Measurements from ENCODE around the gene HPDL.

HPDL gene

GRCh38 chr1:45304311-45305081, 22.2 kb upstream of the HPDL start:
- H3K4me3 ChIP-seq (ENCODE audit: low read length): peak overlapping the region; percentile 86
- no peak overlapping the region for H2AFZ ChIP-seq (ENCODE audit: low read depth, low read length)
- H3K36me3 ChIP-seq (ENCODE audit: insufficient read depth, low read length): no peaks in the 10 kb centered on the region
- H3K9me3 ChIP-seq (ENCODE audit: low read length): no peaks in the 10 kb centered on the region
- H3K27me3 ChIP-seq (ENCODE audit: insufficient read depth, low read length): no peaks in the 10 kb centered on the region
- H3K4me1 ChIP-seq (ENCODE audit: insufficient read depth, low read length): peaks cover 15% of the 10 kb centered on the region

GRCh38 chr1:45305231-45305630, 21.5 kb upstream of the HPDL start:
- no peaks in the 10 kb centered on the region for H3K36me3 ChIP-seq (ENCODE audit: insufficient read depth, low read length)
- H3K4me1 ChIP-seq (ENCODE audit: insufficient read depth, low read length): peaks cover 15% of the 10 kb centered on the region
- no peaks in the 10 kb centered on the region for H3K9me3 ChIP-seq (ENCODE audit: low read length)
- H3K4me3 ChIP-seq (ENCODE audit: low read length): no peak overlapping the region
- H3K27me3 ChIP-seq (ENCODE audit: insufficient read depth, low read length): no peaks in the 10 kb centered on the region
- H2AFZ ChIP-seq (ENCODE audit: low read depth, low read length): no peak overlapping the region

- H3K36me3 ChIP-seq (ENCODE audit: insufficient read depth, low read length): no peaks in the 10 kb centered on the region
- peaks cover 15% of the 10 kb centered on the region for H3K4me1 ChIP-seq (ENCODE audit: insufficient read depth, low read length)
- H3K9me3 ChIP-seq (ENCODE audit: low read length): no peaks in the 10 kb centered on the region
- no peaks in the 10 kb centered on the region for H3K27me3 ChIP-seq (ENCODE audit: insufficient read depth, low read length)
- no peak overlapping the region for H3K4me3 ChIP-seq (ENCODE audit: low read length)
- no peak overlapping the region for H2AFZ ChIP-seq (ENCODE audit: low read depth, low read length)
Measured at GRCh38 chr1:45306319-45306718, 20.4 kb upstream of the HPDL start.

GRCh38 chr1:45306905-45307304, 19.8 kb upstream of the HPDL start:
- Histone ChIP-seq H2AFZ (ENCODE audit: low read depth, low read length) (no peak overlapping the region), H3K36me3 (ENCODE audit: insufficient read depth, low read length) (no peaks in the 10 kb centered on the region), H3K9me3 (ENCODE audit: low read length) (no peaks in the 10 kb centered on the region), H3K27me3 (ENCODE audit: insufficient read depth, low read length) (no peaks in the 10 kb centered on the region), H3K4me3 (ENCODE audit: low read length) (no peak overlapping the region), H3K4me1 (ENCODE audit: insufficient read depth, low read length) (peaks cover 15% of the 10 kb centered on the region)

- no peaks in the 10 kb centered on the region for H3K9me3 ChIP-seq (ENCODE audit: low read length)
- H3K27me3 ChIP-seq (ENCODE audit: insufficient read depth, low read length): no peaks in the 10 kb centered on the region
- no peak overlapping the region for H2AFZ ChIP-seq (ENCODE audit: low read depth, low read length)
- no peak overlapping the region for H3K4me3 ChIP-seq (ENCODE audit: low read length)
- H3K36me3 ChIP-seq (ENCODE audit: insufficient read depth, low read length): no peaks in the 10 kb centered on the region
- no peaks in the 10 kb centered on the region for H3K4me1 ChIP-seq (ENCODE audit: insufficient read depth, low read length)
Measured at GRCh38 chr1:45314266-45314665, 12.4 kb upstream of the HPDL start.

- H3K27me3 ChIP-seq (ENCODE audit: insufficient read depth, low read length): no peaks in the 10 kb centered on the region
- H3K4me1 ChIP-seq (ENCODE audit: insufficient read depth, low read length): no peaks in the 10 kb centered on the region
- H2AFZ ChIP-seq (ENCODE audit: low read depth, low read length): no peak overlapping the region
- H3K36me3 ChIP-seq (ENCODE audit: insufficient read depth, low read length): no peaks in the 10 kb centered on the region
- no peaks in the 10 kb centered on the region for H3K9me3 ChIP-seq (ENCODE audit: low read length)
- H3K4me3 ChIP-seq (ENCODE audit: low read length): no peak overlapping the region
Measured at GRCh38 chr1:45317166-45317565, 9.5 kb upstream of the HPDL start.

- no peak overlapping the region for H2AFZ ChIP-seq (ENCODE audit: low read depth, low read length)
- no peaks in the 10 kb centered on the region for H3K36me3 ChIP-seq (ENCODE audit: insufficient read depth, low read length)
- no peaks in the 10 kb centered on the region for H3K4me1 ChIP-seq (ENCODE audit: insufficient read depth, low read length)
- no peak overlapping the region for H3K4me3 ChIP-seq (ENCODE audit: low read length)
- H3K9me3 ChIP-seq (ENCODE audit: low read length): no peaks in the 10 kb centered on the region
- no peaks in the 10 kb centered on the region for H3K27me3 ChIP-seq (ENCODE audit: insufficient read depth, low read length)
Measured at GRCh38 chr1:45319761-45320160, 6.9 kb upstream of the HPDL start.

- no peaks in the 10 kb centered on the region for H3K9me3 ChIP-seq (ENCODE audit: low read length)
- H3K27me3 ChIP-seq (ENCODE audit: insufficient read depth, low read length): no peaks in the 10 kb centered on the region
- no peaks in the 10 kb centered on the region for H3K4me1 ChIP-seq (ENCODE audit: insufficient read depth, low read length)
- no peaks in the 10 kb centered on the region for H3K36me3 ChIP-seq (ENCODE audit: insufficient read depth, low read length)
- H3K4me3 ChIP-seq (ENCODE audit: low read length): no peak overlapping the region
- H2AFZ ChIP-seq (ENCODE audit: low read depth, low read length): no peak overlapping the region
Measured at GRCh38 chr1:45321444-45321843, 5.3 kb upstream of the HPDL start.

- H3K27me3 ChIP-seq (ENCODE audit: insufficient read depth, low read length): no peaks in the 10 kb centered on the region
- no peak overlapping the region for H3K4me3 ChIP-seq (ENCODE audit: low read length)
- peaks cover 4% of the 10 kb centered on the region for H3K36me3 ChIP-seq (ENCODE audit: insufficient read depth, low read length)
- peaks cover 3% of the 10 kb centered on the region for H3K9me3 ChIP-seq (ENCODE audit: low read length)
- no peak overlapping the region for H2AFZ ChIP-seq (ENCODE audit: low read depth, low read length)
- no peaks in the 10 kb centered on the region for H3K4me1 ChIP-seq (ENCODE audit: insufficient read depth, low read length)
Measured at GRCh38 chr1:45322486-45323040, 4.1 kb upstream of the HPDL start.

- no peaks in the 10 kb centered on the region for H3K4me1 ChIP-seq (ENCODE audit: insufficient read depth, low read length)
- no peak overlapping the region for H3K4me3 ChIP-seq (ENCODE audit: low read length)
- H3K9me3 ChIP-seq (ENCODE audit: low read length): peaks cover 3% of the 10 kb centered on the region
- no peaks in the 10 kb centered on the region for H3K27me3 ChIP-seq (ENCODE audit: insufficient read depth, low read length)
- H2AFZ ChIP-seq (ENCODE audit: low read depth, low read length): no peak overlapping the region
- peaks cover 17% of the 10 kb centered on the region for H3K36me3 ChIP-seq (ENCODE audit: insufficient read depth, low read length)
Measured at GRCh38 chr1:45325851-45326506, 716 bp upstream of the HPDL start.

GRCh38 chr1:45327644-45328515, 1.2 kb downstream of the HPDL start:
- peaks cover 34% of the 10 kb centered on the region for H3K36me3 ChIP-seq (ENCODE audit: insufficient read depth, low read length)
- peaks cover 3% of the 10 kb centered on the region for H3K9me3 ChIP-seq (ENCODE audit: low read length)
- no peaks in the 10 kb centered on the region for H3K27me3 ChIP-seq (ENCODE audit: insufficient read depth, low read length)
- no peaks in the 10 kb centered on the region for H3K4me1 ChIP-seq (ENCODE audit: insufficient read depth, low read length)
- H3K4me3 ChIP-seq (ENCODE audit: low read length): no peak overlapping the region
- H2AFZ ChIP-seq (ENCODE audit: low read depth, low read length): no peak overlapping the region

- Histone ChIP-seq H3K9me3 (ENCODE audit: low read length) (peaks cover 3% of the 10 kb centered on the region), H3K4me1 (ENCODE audit: insufficient read depth, low read length) (no peaks in the 10 kb centered on the region), H3K36me3 (ENCODE audit: insufficient read depth, low read length) (peaks cover 40% of the 10 kb centered on the region), H2AFZ (ENCODE audit: low read depth, low read length) (no peak overlapping the region), H3K4me3 (ENCODE audit: low read length) (no peak overlapping the region), H3K27me3 (ENCODE audit: insufficient read depth, low read length) (no peaks in the 10 kb centered on the region)
Measured at GRCh38 chr1:45328680-45329079, 2.0 kb downstream of the HPDL start.

- Histone ChIP-seq H3K36me3 (ENCODE audit: insufficient read depth, low read length) (peaks cover 47% of the 10 kb centered on the region), H3K27me3 (ENCODE audit: insufficient read depth, low read length) (no peaks in the 10 kb centered on the region)
Measured at GRCh38 chr1:45329445-45329844, 2.8 kb downstream of the HPDL start.

More at GRCh38 chr1:45329445-45329844, 2.8 kb downstream of the HPDL start:
- Histone ChIP-seq H2AFZ (ENCODE audit: low read depth, low read length) (no peak overlapping the region), H3K9me3 (ENCODE audit: low read length) (peaks cover 3% of the 10 kb centered on the region), H3K4me3 (ENCODE audit: low read length) (no peak overlapping the region), H3K4me1 (ENCODE audit: insufficient read depth, low read length) (no peaks in the 10 kb centered on the region)
